KOPT-K1 (cell line): ENCODE results near the gene CYP39A1.

Source experiments
- H3K27ac ChIP-seq: fragments of 200-600 bp; sonication (generic); 2 replicates; pipeline ENCODE4 v1.5.1; 2016; ENCODE audit warnings: antibody characterized with exemption, mild to moderate bottlenecking, low read depth, low read length; ENCODE audit not compliant: poor library complexity, severe bottlenecking
- H3K36me3 ChIP-seq: fragments of 200-600 bp; sonication (generic); 2 replicates; pipeline ENCODE4 v1.5.1; 2017; ENCODE audit warnings: antibody characterized with exemption, mild to moderate bottlenecking, low read length, moderate library complexity; ENCODE audit not compliant: insufficient read depth
- H3K9me3 ChIP-seq: fragments of 200-600 bp; sonication (generic); 2 replicates; pipeline ENCODE4 v1.5.1; 2017; ENCODE audit warnings: antibody characterized with exemption, low read length, mild to moderate bottlenecking; ENCODE audit not compliant: insufficient read depth, poor library complexity, severe bottlenecking

The CYP39A1 gene

GRCh38 chr6:46528961-46529750 is 123.5 kb downstream of the CYP39A1 start:
- H3K9me3 ChIP-seq = no peaks in the 10 kb centered on the region
- no peaks in the 10 kb centered on the region for H3K36me3 ChIP-seq
- no peak overlapping the region for H3K27ac ChIP-seq

- Histone ChIP-seq H3K9me3 (no peaks in the 10 kb centered on the region), H3K27ac (no peak overlapping the region), H3K36me3 (no peaks in the 10 kb centered on the region)
Observed at GRCh38 chr6:46526607-46527006, 126.0 kb downstream of the CYP39A1 start.

- Histone ChIP-seq H3K36me3 (no peaks in the 10 kb centered on the region), H3K27ac (no peak overlapping the region), H3K9me3 (no peaks in the 10 kb centered on the region)
Observed at GRCh38 chr6:46525583-46525982, 127.0 kb downstream of the CYP39A1 start.

- Histone ChIP-seq H3K9me3 (no peaks in the 10 kb centered on the region), H3K36me3 (no peaks in the 10 kb centered on the region), H3K27ac (no peak overlapping the region)
Observed at GRCh38 chr6:46521464-46521971, 131.1 kb downstream of the CYP39A1 start.

- no peaks in the 10 kb centered on the region for H3K9me3 ChIP-seq
- H3K27ac ChIP-seq = no peak overlapping the region
Observed at GRCh38 chr6:46517202-46517601, 135.4 kb downstream of the CYP39A1 start.

GRCh38 chr6:46513533-46513932 is 139.1 kb downstream of the CYP39A1 start:
- Histone ChIP-seq H3K9me3 (no peaks in the 10 kb centered on the region), H3K27ac (no peak overlapping the region), H3K36me3 (no peaks in the 10 kb centered on the region)

More at GRCh38 chr6:46517202-46517601, 135.4 kb downstream of the CYP39A1 start:
- H3K36me3 ChIP-seq = no peaks in the 10 kb centered on the region

GRCh38 chr6:46511320-46511719 is 141.3 kb downstream of the CYP39A1 start:
- H3K9me3 ChIP-seq = no peaks in the 10 kb centered on the region
- H3K36me3 ChIP-seq = no peaks in the 10 kb centered on the region
- no peak overlapping the region for H3K27ac ChIP-seq

- Histone ChIP-seq H3K27ac (no peak overlapping the region), H3K36me3 (no peaks in the 10 kb centered on the region), H3K9me3 (no peaks in the 10 kb centered on the region)
Observed at GRCh38 chr6:46510651-46511050, 142.0 kb downstream of the CYP39A1 start.

- Histone ChIP-seq H3K27ac (no peak overlapping the region), H3K9me3 (no peaks in the 10 kb centered on the region), H3K36me3 (no peaks in the 10 kb centered on the region)
Observed at GRCh38 chr6:46509981-46510510, 142.6 kb downstream of the CYP39A1 start.

- H3K36me3 ChIP-seq = no peaks in the 10 kb centered on the region
- H3K27ac ChIP-seq = no peak overlapping the region
- H3K9me3 ChIP-seq = no peaks in the 10 kb centered on the region
Observed at GRCh38 chr6:46509063-46509462, 143.6 kb downstream of the CYP39A1 start.

- H3K36me3 ChIP-seq = no peaks in the 10 kb centered on the region
- no peak overlapping the region for H3K27ac ChIP-seq
Observed at GRCh38 chr6:46507426-46507825, 145.2 kb downstream of the CYP39A1 start.

GRCh38 chr6:46505693-46506512 is 146.7 kb downstream of the CYP39A1 start:
- no peaks in the 10 kb centered on the region for H3K9me3 ChIP-seq
- H3K36me3 ChIP-seq = no peaks in the 10 kb centered on the region
- H3K27ac ChIP-seq = no peak overlapping the region

More at GRCh38 chr6:46507426-46507825, 145.2 kb downstream of the CYP39A1 start:
- H3K9me3 ChIP-seq = no peaks in the 10 kb centered on the region

- H3K9me3 ChIP-seq = no peaks in the 10 kb centered on the region
- no peak overlapping the region for H3K27ac ChIP-seq
- H3K36me3 ChIP-seq = no peaks in the 10 kb centered on the region
Observed at GRCh38 chr6:46504242-46504641, 148.4 kb downstream of the CYP39A1 start.

GRCh38 chr6:46502486-46503119 is 150.0 kb downstream of the CYP39A1 start:
- Histone ChIP-seq H3K36me3 (no peaks in the 10 kb centered on the region), H3K27ac (no peak overlapping the region), H3K9me3 (no peaks in the 10 kb centered on the region)
